Stimulated activated CD8-positive, alpha-beta memory T cell treated with anti-CD3 and anti-CD28 coated beads, Interleukin-15, amount 100 ng/mL, for 4 hours (primary cell): ENCODE measurements around the gene PAMR1.

ENCODE experiments used
- DNase-seq, 2 donors: peaks; one replicate each; pipeline ENCODE4 v3.0.0-alpha.2; 2020; ENCODE audit warnings: low read depth in 2 of 2

PAMR1 gene

DNA sequence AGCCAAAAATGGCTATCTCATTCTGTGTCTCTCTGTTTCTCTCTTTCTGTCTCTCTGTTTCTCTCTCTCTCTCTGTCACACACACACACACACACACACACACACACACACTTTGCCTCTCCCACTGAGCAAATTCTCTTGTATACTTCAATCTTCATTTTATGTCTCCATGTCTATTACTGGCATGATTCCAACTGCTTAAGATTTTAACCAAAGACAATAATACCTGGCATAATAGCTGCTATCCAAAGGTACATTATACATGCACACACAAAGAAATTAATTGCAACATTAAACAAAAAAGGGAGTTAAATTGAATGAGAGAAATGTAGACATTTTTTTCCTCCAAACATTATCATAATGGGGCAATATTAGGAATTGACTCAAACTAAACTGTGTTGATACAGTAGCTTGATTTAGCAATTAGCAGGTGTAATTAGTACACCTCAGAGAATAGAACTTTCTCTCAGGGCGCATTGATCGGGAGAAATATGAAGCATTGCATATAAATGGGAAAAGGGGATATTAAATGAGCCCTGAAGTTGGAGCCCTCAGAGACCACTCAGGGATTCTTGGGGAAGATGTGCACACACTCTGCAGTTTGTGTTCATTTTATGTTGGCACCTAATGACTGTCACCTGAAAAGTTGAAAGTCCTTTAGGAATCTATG, 88.7 kb downstream of the PAMR1 start:
- no peak for DNase-seq

DNA sequence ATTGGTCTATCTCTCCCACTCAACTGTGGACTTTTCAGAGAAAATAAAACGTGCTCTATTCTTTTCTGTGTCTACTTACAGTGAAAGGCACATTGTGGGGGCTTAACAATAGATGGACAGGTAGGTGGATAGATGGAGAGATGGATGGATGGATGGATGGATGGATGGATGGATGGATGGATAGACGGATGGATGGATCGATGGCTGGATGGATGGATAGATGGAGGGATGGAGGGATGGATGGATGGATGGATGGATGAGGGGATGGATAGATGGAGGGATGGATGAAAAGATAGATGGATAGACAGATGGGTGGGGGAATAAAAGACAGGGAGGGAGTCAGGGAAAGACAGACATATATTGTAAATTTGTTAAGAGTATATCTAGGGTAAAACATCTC, 91.8 kb downstream of the PAMR1 start:
- DNase-seq: no peak

DNA sequence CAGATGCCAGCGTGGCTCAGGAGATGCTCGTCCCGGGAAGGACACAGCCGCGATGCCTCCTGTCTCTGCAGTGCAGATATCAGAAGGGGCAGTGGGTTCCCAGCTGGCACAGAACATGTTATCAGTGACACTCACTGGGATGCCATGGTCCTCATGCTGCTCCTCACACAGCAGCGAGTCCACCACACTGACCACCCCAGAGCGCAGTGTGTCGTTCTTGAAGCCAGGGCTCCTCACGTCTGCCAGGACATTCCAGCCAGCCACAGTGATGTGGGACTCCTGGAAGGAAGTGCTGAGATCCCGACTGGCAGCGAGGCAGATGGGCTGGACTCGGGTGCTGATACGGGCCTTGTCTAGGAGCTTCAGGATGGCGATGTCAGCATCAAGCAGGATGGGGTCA, 93.0 kb downstream of the PAMR1 start:
- DNase-seq: no peak

DNA sequence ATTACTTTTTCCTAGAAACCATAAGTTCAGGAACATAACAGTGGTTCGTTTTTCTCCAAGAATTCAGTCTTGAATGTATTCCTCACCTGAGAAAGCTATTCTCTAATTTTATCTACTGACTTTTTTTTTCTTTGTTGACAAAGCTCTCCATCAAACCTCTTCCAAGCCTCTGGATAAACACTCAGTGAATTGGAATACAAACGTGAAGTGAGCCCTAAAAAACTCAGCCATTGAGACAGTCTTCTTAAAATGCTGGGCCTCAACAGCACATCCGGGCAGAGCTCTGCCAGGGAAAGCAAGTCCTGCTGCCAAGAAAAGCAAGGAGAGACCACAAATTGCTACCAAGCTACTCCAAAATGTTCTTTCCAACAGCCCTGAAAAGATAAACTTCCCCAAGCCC, 98.3 kb downstream of the PAMR1 start:
- DNase-seq: no peak

DNA sequence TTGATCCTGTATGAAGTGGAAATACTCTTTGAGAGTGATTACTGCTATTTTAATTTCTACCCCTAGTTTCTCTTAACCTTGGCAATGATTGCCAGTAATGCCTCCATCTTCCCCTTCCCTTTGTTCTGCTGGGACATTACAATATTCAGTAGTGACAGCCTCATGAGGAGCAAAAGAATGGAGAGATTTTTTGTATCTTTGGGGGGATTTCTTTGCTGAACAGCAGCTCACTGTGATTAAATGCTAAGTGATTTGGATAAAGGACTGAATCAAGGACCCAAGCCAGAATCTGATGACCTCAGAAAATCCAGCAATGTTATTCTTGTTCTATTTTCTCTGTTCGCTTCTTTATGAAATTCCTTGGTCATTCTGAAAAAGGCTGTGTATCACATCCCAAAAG, 99.1 kb downstream of the PAMR1 start:
- no peak for DNase-seq

DNA sequence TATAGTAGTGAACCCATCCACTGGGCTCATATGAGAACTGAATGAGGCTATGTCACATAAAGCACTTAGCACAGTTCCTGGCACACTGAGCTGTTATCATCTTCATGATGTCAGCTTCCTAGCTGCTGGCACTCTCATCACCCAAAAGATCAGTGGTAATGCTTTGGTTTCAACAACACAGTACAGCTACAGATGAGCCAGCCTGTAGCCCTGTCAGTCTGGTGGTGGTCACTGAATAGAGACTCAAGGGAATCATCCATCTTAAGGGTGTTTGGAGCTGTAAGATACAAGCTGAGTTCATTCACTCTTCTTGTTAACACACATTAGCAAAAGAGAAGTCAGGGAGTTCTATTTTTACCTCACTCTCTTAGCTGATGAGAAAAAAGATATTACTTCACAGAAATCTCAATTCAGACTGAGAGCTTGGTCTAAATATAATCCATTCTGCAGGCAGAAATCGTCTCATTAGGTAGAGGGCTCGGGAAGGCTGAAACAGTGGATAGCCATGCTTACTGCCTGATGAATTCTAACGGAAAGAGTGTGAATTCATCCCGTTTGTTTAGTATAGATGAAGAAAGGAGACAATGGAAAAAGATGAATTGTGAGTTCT, 99.7 kb downstream of the PAMR1 start:
- no peak for DNase-seq

DNA sequence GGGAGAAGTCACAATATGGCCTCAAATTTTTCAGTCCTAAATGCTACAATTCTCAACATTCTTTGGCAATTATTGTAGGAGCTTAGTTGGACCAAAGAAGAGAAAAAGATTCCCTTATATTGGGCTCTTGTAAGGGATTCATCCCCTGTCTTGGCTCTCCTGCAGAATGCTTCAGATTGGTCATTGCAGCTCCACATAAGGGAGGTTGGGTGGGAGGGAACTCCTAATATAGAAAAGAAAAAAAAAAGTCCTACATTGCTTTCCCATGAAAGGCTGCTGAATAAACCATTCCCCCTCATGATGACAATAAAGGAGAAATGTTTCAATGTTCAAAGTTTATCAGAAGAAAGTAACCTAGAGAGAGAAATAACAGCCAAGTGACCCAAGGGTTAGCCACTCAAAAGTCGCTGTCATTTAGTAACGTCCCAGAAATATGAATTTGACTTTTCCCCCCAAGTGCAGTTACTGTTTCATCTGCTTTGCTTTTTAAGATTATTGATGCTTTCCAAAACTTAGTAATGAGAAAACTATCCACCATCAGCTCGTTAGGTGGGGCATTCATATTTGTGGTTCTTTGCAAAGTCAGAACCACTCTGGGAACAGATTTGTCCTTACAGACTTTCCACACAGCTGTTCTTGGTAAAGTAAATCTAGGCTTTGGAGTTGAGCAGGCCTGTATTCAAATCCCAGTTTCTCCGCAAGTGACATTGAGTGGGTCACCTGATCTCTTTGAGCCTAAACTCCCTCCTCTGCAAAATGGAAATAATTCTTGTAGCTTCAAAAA, 101.1 kb downstream of the PAMR1 start:
- DNase-seq: no peak

DNA sequence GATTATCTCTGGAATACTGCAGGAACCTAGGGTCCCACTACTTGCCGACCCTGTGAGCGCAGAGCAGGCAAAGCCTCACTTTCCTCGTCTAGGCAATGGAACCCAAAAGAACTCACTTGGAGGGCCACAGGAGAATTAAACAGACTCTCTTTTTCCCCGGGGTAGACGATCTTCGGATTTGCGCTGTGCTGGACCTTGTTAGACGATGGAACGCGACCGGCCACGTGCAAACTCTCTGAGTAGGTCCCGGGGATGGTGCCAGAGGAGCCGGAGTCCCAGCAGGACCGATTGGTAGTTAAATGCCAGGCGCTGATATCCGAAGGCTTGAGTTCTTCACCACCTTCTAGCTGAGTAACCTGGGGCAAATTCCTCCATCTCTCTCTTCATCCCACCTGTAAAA, 105.0 kb downstream of the PAMR1 start:
- DNase-seq: no peak

DNA sequence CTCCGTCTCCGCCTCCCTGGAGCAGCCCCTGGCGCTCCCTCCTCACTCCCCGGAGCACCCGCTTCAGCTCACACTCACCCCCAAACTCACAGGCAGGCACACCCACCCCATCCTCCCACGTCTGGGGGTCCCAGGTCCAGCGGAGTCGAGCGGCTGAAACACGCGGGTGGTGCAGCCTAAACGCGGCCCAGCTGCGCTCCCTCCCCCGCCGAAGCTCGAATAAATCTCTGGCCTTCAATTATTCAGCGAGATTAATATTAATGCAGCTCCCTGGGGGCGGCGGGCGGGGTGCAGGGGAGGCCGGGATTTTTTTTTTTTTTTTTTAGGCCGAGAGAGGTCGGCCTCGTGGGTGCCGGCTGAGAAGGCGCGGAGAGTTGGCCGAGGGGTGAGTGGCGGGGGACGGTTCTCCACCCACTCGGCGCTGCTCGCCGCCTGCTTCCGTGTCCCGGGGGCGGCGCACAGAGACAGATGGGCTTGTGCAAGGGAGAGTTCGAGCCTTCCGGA, 105.5 kb downstream of the PAMR1 start:
- no peak for DNase-seq

DNA sequence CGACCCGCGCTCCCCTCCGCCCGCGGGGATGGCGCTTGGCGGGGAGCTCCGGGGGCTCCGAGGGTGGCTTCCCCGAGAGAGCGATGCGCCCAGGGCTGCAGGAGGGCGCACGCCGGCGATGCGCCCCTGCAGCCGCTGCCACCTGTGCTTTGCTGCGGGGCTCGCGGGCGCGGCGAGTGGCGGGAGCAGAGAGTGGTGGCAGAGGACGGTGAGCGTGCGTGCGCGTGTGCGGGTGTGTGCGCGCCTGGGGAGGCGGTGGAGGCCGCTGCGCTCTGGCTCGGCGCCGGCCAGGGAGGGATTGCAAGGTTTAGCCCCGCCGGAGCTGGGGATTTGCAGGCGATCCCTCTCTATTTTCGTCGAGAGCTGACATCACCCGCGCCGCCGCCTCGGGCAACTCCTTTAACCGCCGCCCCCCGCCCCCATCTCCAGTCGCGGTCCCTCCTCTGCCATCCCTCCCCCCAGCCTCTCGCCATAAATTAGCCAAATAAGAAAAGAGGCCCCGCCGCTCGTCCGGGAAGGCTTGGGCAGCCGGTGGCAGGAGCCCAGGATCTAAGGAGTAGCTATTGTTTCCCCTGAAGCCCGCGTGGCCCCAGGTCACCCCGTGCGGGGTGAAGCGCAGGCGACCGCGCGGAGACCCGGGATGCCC, 106.1 kb downstream of the PAMR1 start, which contains the start of gene SLC1A2:
Gene SLC1A2, minus strand, starts transcription at position 375 of the 646 bp plus-strand sequence. CDS start 592 bp downstream, outside the sequence.
- DNase-seq: no peak

DNA sequence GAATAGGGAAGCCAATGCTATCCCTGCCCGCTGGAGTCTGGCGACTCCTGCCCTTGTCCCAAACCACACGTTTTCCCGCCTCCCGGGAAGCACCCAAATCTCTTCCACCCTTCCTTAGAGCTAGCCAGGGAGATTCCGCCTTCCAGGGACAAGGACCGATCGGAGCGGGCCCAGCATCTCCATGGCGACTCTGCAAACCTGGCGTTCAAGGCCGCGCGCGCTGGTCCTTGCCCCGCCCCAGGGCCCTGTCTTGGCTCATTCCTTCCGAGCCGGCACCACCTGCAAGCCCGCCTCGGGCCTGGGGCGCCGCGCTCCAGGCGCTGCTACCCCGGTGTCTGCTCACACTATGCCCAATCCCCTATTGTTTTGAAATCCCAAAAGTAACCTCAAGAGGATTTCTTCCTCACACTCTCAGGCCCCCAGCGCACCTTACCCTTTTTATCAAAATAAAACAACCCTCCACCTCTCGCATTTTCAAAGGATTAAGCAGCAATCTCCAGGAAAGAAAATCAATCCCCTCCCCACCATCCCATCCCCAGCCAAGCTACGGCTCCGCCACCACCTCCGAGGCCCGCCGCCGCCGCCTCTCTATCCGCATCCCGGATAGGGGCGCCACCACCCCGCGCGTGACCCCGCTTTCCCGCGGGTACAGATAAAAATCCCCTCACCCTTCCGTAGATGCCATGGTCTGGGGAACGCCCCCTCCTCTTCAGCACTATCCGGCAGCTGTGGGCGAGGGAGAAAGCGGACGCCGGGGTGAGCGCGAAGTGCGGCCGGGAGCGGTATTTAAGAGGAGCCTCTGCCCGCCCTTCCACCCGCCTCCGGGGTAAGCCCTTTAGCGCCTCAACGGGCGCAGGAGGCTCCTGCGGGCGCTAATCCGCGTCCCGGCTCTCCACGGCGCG, 106.9 kb downstream of the PAMR1 start:
- no peak for DNase-seq

DNA sequence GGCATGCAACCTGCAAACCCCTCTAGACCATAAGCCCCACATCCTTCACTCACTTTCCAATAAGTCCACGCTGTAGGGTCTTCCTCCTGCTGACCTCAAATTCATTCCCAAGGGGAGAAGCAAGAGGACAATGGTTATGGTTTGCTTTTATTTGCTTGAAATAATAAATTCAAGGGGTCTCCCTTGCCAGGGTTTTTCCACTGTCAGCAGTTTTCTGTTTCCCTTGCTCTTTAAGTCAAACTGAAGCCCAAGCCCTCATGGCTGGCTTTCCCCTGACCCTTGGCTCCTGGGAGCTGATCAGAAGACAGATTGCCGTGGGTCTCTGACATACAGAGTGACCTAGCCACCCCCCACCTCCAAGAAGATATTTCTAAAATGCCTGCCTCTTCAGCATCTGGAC, 109.9 kb downstream of the PAMR1 start:
- no peak for DNase-seq

DNA sequence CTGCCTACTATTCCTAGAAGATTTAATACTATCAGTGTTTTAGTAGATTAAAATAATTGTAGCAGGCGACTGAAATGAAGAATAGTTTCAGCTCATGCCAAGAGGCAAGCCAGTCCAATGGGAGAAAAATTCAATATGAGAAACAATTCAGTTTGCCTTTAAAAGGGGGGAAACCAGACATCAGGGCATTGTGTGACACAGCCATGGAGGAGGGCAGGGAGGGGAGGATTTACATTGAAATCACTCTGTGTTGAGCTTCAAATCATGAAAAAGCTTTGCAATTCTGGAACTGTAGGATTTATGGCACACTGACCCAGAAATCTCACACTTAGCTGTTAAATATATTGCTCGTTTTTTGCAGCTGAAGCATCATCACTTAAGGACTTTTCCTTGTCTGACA, 110.6 kb downstream of the PAMR1 start:
- no peak for DNase-seq

DNA sequence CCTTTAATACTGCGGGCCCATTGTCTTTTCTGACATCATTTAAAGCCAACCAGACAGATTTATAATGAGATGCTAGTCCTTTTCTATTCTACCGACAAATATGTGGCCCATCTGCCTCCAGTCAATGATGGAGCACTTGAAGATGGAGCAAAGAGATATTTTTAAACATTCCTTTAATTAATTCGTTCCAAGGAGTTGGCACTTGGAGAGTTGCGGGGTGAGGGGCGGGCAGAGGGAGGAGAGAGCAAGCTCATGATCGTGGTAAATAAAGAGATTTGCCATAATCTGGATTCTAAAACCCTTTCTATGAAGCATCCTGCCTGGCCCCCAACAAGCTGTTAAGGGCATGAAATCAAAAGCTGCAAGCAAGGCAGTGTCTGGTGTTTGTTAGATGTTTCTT, 111.1 kb downstream of the PAMR1 start:
- DNase-seq: no peak

DNA sequence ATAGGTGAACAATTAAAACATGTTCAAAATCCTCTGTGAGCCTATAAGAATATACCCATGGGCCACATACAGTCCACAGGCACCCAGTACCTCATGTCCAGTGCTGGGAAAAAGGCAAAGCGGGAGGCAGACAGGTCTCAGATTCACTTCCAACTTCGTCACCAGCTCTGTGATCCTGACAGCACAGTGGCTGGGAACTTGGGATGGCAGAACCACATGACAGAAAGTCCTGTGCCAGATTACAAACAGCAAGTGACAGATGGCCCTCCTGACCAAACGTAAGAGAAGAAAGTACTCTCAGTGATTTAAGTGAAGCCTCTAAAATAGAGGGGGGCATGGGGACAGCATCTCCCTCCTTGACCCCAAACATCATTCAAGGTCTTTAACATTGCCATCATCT, 111.8 kb downstream of the PAMR1 start:
- no peak for DNase-seq

DNA sequence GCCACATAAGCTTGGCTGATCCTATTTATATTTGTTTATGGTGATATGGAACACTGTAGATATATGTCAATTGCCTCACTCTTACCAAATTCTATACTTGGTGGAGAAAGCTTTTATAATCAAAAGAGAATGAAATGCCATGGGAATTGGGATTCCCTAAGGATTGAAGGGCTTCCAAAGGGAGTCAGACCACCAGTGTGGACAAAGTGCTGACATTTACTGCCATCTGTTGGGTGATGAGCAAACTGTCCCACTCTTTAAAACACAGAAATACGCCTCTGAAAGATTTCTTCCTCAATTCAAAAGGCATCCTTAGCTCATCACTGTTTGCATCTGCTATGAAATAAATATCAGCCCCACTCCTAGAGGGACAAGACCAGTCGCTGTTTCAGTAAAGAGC, 113.1 kb downstream of the PAMR1 start:
- DNase-seq: no peak

DNA sequence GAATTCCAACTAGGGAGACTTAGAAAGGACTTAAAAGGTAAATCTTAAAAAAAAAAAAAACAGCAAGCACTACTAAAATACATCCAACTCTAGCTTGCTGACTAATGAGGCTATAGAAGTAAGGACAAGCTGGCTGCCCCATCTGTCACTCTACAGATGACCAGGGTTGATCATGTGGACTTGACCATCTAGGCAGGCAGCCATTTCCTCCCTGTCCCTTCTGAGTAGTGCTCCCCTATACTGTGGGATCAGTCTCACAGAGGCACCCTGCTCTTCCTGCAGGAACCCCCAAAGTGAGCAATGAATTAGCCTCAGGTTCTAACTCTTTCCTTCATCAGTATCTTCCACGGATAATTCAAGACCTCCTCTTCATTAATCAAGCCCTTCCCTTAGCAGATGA, 118.4 kb downstream of the PAMR1 start:
- no peak for DNase-seq

DNA sequence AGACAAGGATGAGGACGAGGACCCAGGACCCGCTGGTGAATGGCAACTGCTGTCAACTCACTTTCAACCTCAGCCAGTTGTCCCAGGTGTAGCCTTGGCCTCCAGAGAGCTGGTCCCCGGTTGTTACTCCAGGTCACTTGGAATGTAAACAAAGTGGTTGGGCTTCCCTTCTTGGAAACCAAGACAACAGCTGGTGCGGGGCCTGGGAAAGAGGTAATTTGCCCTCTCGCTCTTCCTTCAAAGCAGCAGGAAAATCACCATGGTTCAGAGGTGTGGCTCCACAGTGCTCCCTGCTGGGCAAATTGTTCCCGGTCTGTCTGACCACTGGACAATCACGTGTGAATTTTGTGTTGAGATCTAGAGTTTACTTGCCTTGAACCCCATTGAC, 121.0 kb downstream of the PAMR1 start:
- DNase-seq: no peak

DNA sequence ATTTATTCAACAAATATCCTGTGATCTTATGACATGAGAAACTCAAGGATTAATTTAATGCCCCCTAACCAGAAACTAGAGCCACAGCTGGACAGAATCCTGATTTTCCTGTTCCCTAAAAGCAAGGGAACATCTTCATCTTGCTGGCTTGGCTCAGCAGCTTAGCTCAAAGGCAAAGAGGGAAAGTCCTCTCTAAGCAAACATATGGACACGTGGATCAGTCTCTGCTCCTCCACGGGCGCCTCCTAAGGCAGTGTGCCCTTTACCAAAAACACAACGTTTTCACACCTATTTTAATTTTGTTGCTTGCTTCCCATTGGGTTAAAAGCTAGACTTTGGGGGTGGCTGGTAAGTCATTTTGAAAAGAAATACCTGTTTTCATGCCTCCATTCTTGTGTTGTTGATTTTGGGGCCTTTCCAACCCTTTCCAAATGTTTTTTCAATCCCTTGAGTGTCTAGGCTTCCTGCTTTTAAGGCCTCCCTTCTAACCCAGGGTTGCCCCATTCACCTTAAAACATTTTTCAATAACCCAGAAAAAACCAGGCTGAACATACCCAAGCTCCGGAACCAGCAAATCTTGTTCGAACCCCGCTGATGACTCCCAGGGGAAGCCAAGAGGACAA, 121.5 kb downstream of the PAMR1 start:
- no peak for DNase-seq

DNA sequence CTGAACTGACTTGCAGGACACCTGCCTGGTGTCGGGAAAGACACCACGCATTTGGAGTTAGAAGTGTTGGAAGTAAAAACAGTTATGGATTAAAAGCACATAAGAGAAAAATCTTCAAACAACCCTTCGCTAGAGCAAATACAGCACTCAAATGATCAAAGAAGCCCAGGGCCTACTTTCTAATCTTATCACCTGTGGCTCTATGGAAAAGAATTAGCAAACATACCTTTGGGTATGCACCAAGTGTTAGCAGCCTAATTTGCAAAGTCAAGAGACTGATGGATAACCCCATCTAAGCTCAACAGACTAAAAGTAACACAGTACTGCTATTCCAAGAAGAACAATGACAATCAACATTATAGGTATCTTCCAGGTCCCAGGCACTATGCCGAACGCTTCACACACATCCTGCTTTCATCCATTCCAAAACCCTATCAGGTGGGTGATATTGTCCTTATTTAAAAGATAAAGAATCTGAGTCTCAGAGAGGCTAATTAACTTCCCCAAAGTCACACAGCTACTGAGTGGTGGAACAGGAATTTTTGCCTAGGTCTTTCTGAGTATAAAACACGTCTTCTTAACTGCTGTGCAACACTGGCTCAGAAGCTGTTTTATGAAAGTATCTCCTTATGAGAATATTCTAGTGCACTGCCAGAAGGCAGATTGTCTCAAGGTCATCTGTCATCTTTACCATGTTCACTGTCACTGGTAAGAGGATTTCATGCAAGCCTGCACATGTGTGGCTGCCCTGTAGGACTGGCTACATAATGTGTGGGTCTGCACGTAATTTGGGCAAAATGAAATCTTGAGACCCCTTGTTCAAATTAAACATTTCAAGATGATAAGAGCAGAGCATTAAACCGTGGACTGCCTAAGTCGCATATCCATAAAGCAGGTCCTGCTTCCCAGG, 122.4 kb downstream of the PAMR1 start:
- DNase-seq: no peak
